Renal pelvis (tissue), 4 donors: ENCODE results near the gene VAV1. TPM values are rescaled to one million over a fixed set of nuclear protein-coding genes. Genes with fewer than 3 reads are reported as not detected.
"Not testable (repeated sequence)": the region's sequence is repeated elsewhere in the genome, so short reads cannot be mapped to it uniquely, and the experiment has no call there.

Source experiments
- DNase-seq: peaks from one replicate; pipeline ENCODE4 v3.0.0-alpha.2; 2013
- polyA plus RNA-seq, 3 donors: library from polyadenylated mRNA; unstranded; fragments of 120-200 nt; gene quantifications; one replicate each; pipeline ENCODE4 v1.2.1, GENCODE V29; 2013; ENCODE audit not compliant: insufficient read length in 3 of 3

VAV1 gene
- polyA plus RNA-seq, 3 donors, result 1.8 to 2.1 (median 1.9) TPM

- DNase-seq, result peak; percentile 84
Observed at GRCh38 chr19:6736169-6736916, 36.2 kb upstream of the VAV1 start.

- DNase-seq, result no peak
Observed at GRCh38 chr19:6736917-6737283, 35.6 kb upstream of the VAV1 start.

GRCh38 chr19:6737284-6737872, 35.1 kb upstream of the VAV1 start, which contains the start of gene GPR108:
GPR108 (minus strand) TSS chr19:6737580; CDS start chr19:6737576, 4 bp downstream.
- peak; percentile 100 for DNase-seq

GRCh38 chr19:6737873-6738786, 34.4 kb upstream of the VAV1 start:
- DNase-seq, result no peak

- DNase-seq, result no peak
Observed at GRCh38 chr19:6738787-6739389, 33.6 kb upstream of the VAV1 start.

GRCh38 chr19:6739390-6739882, 33.1 kb upstream of the VAV1 start, which contains the start of gene TRIP10:
TRIP10 (plus strand) TSS chr19:6739680; CDS start chr19:6739762, 82 bp downstream.
- DNase-seq, result no peak

GRCh38 chr19:6739883-6740588, 32.5 kb upstream of the VAV1 start:
- DNase-seq, result no peak

GRCh38 chr19:6740589-6741343, 31.7 kb upstream of the VAV1 start:
- no peak for DNase-seq

GRCh38 chr19:6743066-6743465, 29.4 kb upstream of the VAV1 start:
- DNase-seq, result no peak

GRCh38 chr19:6743714-6744380, 28.7 kb upstream of the VAV1 start:
- DNase-seq, result no peak

GRCh38 chr19:6744381-6745301, 27.9 kb upstream of the VAV1 start:
- DNase-seq, result no peak

- DNase-seq, result no peak
Observed at GRCh38 chr19:6745965-6746364, 26.5 kb upstream of the VAV1 start.

GRCh38 chr19:6748543-6748942, 24.0 kb upstream of the VAV1 start:
- DNase-seq, result not testable (repeated sequence)

GRCh38 chr19:6750062-6750461, 22.4 kb upstream of the VAV1 start:
- DNase-seq, result no peak

- no peak for DNase-seq
Observed at GRCh38 chr19:6751189-6751588, 21.3 kb upstream of the VAV1 start.

GRCh38 chr19:6752256-6753177, 20.0 kb upstream of the VAV1 start:
- DNase-seq, result no peak
